T-helper 9 cell (primary cell): ENCODE results near the gene AP1S1.

Source experiments
- DNase-seq: peaks from one replicate; pipeline ENCODE4 v3.0.0-alpha.2; 2020

The AP1S1 gene

GRCh38 chr7:101159696-101160674, 5.7 kb downstream of the AP1S1 start:
- no peak for DNase-seq

DNA sequence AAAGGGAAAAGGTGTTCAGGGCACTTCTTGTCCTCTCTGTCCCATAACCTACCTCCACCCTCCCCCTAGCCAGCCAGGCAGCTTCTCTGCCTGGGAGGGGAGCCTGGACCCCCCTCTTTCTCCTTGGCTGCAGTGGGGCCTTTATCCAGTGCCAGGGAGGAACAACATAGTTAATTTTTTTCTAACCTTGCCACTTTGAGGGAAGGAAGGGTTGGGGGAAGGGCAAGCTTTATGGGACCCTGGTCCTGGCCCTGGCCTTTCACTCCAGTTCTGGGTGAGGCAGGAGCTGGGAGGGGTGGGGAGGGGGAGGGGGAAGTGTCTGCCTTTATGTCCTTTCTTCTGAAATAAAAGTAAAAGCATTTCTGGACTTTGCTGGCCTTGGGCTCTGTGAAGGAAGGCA, 6.6 kb downstream of the AP1S1 start:
- DNase-seq, result no peak

- no peak for DNase-seq
Observed at GRCh38 chr7:101161692-101162471, 7.6 kb downstream of the AP1S1 start.

DNA sequence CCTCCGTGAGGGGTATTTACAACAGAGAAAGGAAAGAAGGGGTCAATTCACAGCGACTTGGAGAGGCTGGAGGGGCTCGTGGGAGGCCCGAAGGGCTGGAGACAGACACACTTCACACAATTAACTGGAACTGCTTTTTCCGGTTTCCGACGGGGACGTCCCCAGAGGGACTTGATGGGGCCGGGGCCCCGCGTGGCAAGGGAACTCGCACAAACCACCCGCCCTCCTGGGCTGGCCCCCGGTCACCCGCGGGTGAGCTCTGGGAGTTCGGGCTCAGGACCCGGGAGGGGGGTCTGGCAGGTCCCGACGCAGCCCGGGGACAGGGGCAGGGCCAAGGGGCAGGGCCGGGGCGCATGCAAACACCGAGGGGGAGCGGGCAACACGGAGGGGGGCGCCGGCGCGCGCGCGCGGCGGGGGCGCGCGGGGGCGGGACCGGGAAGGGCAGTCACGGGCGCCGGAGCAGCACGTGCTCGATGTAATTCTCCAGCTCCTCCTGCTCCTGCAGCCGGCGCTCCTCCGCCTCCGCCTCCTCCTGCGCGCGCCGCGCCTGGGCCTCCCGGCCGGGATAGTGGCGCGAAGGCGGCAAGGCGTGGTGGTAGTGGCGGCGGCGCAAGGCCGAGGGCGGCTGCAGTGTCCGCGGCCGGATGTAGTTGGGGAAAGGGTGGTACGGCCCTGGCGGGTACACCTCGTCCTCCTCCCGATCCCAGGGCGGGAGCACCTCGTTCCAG, 8.4 kb downstream of the AP1S1 start:
- DNase-seq, result no peak

DNA sequence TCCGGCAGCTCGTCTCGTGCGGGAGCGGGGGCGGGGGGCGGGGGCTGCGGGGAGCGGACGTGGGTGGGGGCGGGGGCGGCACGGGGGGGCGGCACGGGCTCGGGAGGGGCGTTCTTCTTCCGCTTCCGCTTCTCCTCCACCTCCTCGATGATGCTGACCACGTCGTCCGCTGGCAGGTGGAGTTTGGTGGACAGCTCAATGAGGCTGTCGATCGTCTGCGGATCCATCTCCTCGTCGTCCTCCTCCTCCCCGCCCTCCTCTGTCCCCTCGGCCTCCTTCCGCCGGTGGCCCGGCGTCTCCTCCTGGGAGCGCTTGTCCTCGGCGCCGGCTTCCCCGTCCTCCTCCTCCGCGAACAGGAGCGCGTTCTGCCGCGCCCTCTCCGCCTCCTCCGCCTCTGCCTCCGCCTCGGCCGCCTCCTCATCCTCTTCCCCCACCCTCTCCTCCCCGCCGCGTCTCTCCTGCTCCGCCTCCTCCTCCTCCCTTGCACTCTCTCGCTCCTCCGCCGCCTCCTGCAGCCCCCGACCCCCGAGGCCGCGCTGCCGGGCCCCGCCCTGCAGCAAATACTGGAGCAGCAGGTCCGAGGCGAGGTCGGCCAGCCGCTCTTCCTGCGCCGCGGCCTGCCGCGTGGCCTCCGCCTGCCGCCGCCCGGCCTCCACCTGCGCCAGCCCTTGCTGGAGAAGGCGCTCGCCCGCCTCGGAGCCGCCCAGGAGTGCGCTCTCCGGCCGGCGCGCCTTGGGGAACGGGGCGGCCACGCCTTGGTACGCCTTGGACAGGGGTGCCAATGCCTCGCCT, 9.2 kb downstream of the AP1S1 start:
- no peak for DNase-seq

- DNase-seq, result no peak
Observed at GRCh38 chr7:101164071-101164840, 10.0 kb downstream of the AP1S1 start.

DNA sequence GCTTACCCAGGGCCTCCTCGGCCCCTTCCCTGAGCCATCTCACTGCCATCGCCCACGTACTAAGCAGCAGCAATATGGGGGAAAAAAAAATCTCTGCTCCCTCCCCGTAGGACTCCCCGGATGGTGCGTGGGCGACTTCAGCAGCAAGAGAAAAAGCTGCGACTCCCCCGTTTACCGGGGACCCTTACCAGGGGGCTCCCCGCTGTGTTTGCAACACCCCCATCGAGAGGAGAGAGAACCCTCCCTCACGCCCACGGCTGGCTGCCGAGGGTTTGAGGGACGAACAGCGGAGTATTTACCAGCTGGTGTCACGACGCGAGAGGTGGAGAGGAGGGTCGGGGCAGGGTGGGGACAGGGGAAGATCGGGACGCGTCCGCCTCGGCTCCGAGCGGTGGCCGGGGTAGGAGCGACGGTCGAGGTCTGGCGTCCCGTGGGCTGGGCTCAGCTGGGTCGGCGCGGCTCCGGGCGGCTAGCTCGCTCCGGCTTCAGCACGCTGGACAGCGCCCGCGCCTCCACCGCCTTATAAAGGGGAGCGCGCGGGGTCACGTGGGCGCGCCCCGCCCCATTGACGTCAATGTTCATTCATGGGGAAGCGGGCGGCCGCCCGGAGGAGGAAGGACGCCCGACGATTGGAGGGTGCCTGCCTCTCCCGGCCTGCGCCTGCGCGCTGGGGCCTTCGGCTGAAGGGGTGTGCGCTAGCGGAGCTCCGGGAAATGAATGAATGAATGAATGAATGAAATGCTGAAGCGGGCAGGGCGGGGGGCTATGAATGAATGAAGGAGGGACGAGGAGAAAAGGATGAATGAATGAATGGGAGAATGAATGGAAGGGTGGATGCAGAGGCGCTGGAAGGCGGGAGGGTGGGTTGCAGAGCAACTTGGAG, 11.0 kb downstream of the AP1S1 start, which contains the start of gene VGF:
TSS of gene VGF (minus strand) at position 495 of the 883 bp plus-strand sequence. CDS start 726 bp downstream, outside the sequence.
- peak; percentile 91 for DNase-seq

- DNase-seq, result no peak
Observed at GRCh38 chr7:101165958-101166647, 11.8 kb downstream of the AP1S1 start.

- no peak for DNase-seq
Observed at GRCh38 chr7:101166648-101166908, 12.3 kb downstream of the AP1S1 start.

- DNase-seq, result no peak
Observed at GRCh38 chr7:101166909-101167644, 12.8 kb downstream of the AP1S1 start.

GRCh38 chr7:101167645-101168411, 13.6 kb downstream of the AP1S1 start:
- no peak for DNase-seq

DNA sequence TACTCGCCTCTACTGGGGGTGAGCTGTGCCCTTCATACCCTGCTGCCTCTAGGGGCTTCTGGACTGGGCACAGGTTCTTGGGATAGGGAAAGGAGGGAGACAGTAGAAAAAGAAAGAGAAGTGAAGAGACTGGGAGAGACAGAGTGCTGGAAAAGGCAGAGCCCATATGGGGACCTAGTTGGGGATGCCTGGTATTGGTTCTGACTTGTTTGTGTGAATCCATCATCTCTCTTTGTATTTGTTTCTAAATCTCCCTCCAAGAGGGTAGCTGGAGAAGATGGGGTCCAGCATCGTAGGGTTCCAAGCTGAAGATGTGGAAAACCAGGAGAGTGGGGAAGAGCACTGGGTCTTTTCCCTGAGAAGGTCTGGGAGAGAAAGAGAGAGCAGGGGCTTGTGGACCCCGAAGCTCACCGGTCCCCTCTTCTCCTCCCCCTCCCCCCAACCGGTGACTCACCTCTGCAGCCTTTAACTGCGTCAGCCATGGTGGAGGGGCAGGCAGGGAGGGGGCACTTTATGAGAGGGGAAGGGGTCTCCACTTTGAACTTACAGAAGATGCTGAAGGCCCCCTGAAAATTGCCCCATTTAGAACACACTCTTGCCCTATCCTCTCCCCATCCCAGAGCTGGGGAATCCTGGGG, 14.3 kb downstream of the AP1S1 start:
- no peak for DNase-seq

GRCh38 chr7:101169110-101169837, 15.0 kb downstream of the AP1S1 start:
- DNase-seq, result no peak

GRCh38 chr7:101169838-101170551, 15.7 kb downstream of the AP1S1 start:
- peak; percentile 78 for DNase-seq

- DNase-seq, result no peak
Observed at GRCh38 chr7:101170617-101171441, 16.6 kb downstream of the AP1S1 start.
